Panc1 (cell line): ENCODE results near the gene SEMA4F. TPM values are rescaled to one million over a fixed set of nuclear protein-coding genes. Genes with fewer than 3 reads are reported as not detected.

Experiments used
- ATAC-seq: fragments of 200-7000 bp; cut with Tn5 transposase; 2 replicates; pipeline ENCODE4 v1.9.1; 2020; ENCODE audit warnings: mild to moderate bottlenecking, moderate library complexity
- BruUV-seq: library from RNA; stranded (reverse); fragments of 400-500 nt; replicated peaks from 2 replicates; lab custom pipeline; 2021; lab: Mats Ljungman, UMichigan
- CTCF ChIA-PET: fragments of 300-600 bp; sonication (Branson Sonifier 250); formaldehyde crosslinking; loops from one replicate; lab custom pipeline; 2022; ENCODE audit warnings: antibody characterized with exemption; lab: Charles Lee
- POLR2A ChIA-PET: fragments of 300-600 bp; sonication (Branson Sonifier 250); formaldehyde crosslinking; loops from one replicate; lab custom pipeline; 2022; ENCODE audit warnings: antibody characterized with exemption; lab: Charles Lee
- DNase-seq: peaks from one replicate; pipeline ENCODE4 v3.0.0-alpha.2; 2010; ENCODE audit warnings: low read depth, low spot score
- H3K27ac ChIP-seq: 2 replicates; pipeline ENCODE4 v1.5.1; 2011; ENCODE audit warnings: mild to moderate bottlenecking, low read length, inconsistent platforms
- H3K27me3 ChIP-seq: fragments of 200-500 bp; sonication (Bioruptor generic); 2 replicates; pipeline ENCODE4 v1.6.0; 2014; ENCODE audit warnings: low read length, inconsistent platforms; ENCODE audit not compliant: control insufficient read depth, insufficient read depth
- H3K36me3 ChIP-seq: fragments of 200-500 bp; sonication (Bioruptor generic); 2 replicates; pipeline ENCODE4 v1.5.1; 2014; ENCODE audit warnings: inconsistent platforms, mild to moderate bottlenecking, low read length, moderate library complexity; ENCODE audit not compliant: control insufficient read depth, insufficient read depth
- H3K4me1 ChIP-seq: 2 replicates; pipeline ENCODE4 v1.5.1; 2011; ENCODE audit warnings: inconsistent platforms, mild to moderate bottlenecking, low read length, moderate library complexity; ENCODE audit not compliant: control insufficient read depth, insufficient read depth
- H3K4me3 ChIP-seq, 2 experiments: 2 replicates each; pipeline ENCODE4 v1.5.1; 2011 to 2012; ENCODE audit warnings: low read depth in 2 of 2, low read length in 2 of 2, mild to moderate bottlenecking in 2 of 2, inconsistent platforms in 1 of 2, moderate library complexity in 1 of 2
- H3K9me3 ChIP-seq: fragments of 200-500 bp; sonication (Bioruptor generic); 2 replicates; pipeline ENCODE4 v1.5.1; 2014; ENCODE audit warnings: low read depth, mild to moderate bottlenecking, inconsistent platforms, low read length, moderate library complexity; ENCODE audit not compliant: control insufficient read depth, insufficient read depth
- CTCF ChIP-seq: fragments of 450-650 bp; IDR thresholded peaks from 2 replicates; pipeline ENCODE4 v1.5.1; 2017; ENCODE audit warnings: mild to moderate bottlenecking
- POLR2AphosphoS5 ChIP-seq: IDR thresholded peaks from 2 replicates; pipeline ENCODE4 v1.6.1; 2012; ENCODE audit warnings: mild to moderate bottlenecking, low read depth, low read length, moderate library complexity
- SIN3A ChIP-seq: IDR thresholded peaks from 2 replicates; pipeline ENCODE4 v1.6.1; 2012; ENCODE audit warnings: low read depth, mild to moderate bottlenecking, low read length, moderate library complexity, borderline replicate concordance; ENCODE audit not compliant: insufficient read depth
- TCF7L2 ChIP-seq: IDR thresholded peaks from 2 replicates; pipeline ENCODE4 v1.6.1; 2011; ENCODE audit warnings: mild to moderate bottlenecking, low read depth, low read length, inconsistent platforms
- in situ Hi-C: cut with HindIII; loops from 2 replicates; pipeline ENCODE4 v1.10.0; 2016; ENCODE audit warnings: low sequenced_read_pairs, low pct_unique_long_range_greater_than_20kb
- intact Hi-C: fragments of 100-400 bp; cut with micrococcal nuclease; formaldehyde crosslinking; loops from one replicate; pipeline ENCODE4 v1.10.0; 2022; ENCODE audit not compliant: unreplicated experiment
- total RNA-seq: library from RNA; stranded (reverse); gene quantifications from one replicate; pipeline ENCODE4 v1.2.1, GENCODE V29; 2021; ENCODE audit not compliant: unreplicated experiment
- TF ChIP-seq, protein P1 (sequence below), 2 experiments: IDR thresholded peaks; 2 replicates each; pipeline ENCODE4 v1.6.1; 2011 to 2012; ENCODE audit warnings: low read depth in 2 of 2, control low read depth in 1 of 2, low read length in 1 of 2, mild to moderate bottlenecking in 1 of 2, moderate library complexity in 1 of 2; ENCODE audit not compliant: insufficient read depth in 1 of 2

Gene SEMA4F
- total RNA-seq, 1 experiment from 2014 or later: 13.3 TPM

DNA sequence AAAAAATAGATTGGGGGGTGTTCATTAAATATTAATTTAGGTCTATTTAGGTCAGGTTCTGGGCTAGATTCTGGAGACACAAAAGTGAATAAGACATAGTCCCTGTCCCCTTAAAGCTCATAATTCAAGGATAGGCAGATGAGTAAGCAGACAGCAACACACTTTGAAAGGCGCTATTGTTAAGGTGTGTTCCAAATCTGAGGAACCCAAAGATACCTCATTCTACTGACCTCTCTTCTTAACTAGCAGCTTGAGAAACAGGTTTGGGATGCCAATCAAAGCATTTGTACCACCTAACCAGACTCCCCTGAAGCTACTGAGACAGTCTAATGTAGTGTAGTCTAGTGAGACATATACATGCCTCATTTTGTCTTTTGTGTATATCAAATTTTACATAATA, 34.8 kb downstream of the SEMA4F start:
- no peak overlapping the region for H3K27ac ChIP-seq
- H3K27me3 ChIP-seq: peaks cover 2% of the 10 kb centered on the region; the same call in 1 of the 2 replicates
- POLR2A ChIA-PET: no interaction called here
- no peak overlapping the region for H3K4me3 ChIP-seq
- TF ChIP-seq, protein P1, sequence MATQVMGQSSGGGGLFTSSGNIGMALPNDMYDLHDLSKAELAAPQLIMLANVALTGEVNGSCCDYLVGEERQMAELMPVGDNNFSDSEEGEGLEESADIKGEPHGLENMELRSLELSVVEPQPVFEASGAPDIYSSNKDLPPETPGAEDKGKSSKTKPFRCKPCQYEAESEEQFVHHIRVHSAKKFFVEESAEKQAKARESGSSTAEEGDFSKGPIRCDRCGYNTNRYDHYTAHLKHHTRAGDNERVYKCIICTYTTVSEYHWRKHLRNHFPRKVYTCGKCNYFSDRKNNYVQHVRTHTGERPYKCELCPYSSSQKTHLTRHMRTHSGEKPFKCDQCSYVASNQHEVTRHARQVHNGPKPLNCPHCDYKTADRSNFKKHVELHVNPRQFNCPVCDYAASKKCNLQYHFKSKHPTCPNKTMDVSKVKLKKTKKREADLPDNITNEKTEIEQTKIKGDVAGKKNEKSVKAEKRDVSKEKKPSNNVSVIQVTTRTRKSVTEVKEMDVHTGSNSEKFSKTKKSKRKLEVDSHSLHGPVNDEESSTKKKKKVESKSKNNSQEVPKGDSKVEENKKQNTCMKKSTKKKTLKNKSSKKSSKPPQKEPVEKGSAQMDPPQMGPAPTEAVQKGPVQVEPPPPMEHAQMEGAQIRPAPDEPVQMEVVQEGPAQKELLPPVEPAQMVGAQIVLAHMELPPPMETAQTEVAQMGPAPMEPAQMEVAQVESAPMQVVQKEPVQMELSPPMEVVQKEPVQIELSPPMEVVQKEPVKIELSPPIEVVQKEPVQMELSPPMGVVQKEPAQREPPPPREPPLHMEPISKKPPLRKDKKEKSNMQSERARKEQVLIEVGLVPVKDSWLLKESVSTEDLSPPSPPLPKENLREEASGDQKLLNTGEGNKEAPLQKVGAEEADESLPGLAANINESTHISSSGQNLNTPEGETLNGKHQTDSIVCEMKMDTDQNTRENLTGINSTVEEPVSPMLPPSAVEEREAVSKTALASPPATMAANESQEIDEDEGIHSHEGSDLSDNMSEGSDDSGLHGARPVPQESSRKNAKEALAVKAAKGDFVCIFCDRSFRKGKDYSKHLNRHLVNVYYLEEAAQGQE (IDR thresholded peaks at IDR 0.05; ENCODE audit: insufficient read depth in 1 of 2, low read depth in 2 of 2, low read length in 1 of 2): no peak
- TF ChIP-seq TCF7L2 (no peak), POLR2AphosphoS5 (no peak), SIN3A (no peak), CTCF (no peak)
- H3K9me3 ChIP-seq: no peaks in the 10 kb centered on the region
- DNase-seq (no peak), ATAC-seq (no peak)
- CTCF ChIA-PET: interaction anchor here (0.7 kb wide), 2 partner anchors 149 to 188 kb away, joined by 3 read pairs; no protein-coding TSS in a partner anchor
- H3K36me3 ChIP-seq: no peaks in the 10 kb centered on the region
- in situ Hi-C loops: no loop called here
- no peaks in the 10 kb centered on the region for H3K4me1 ChIP-seq
- BruUV-seq: no TSS peak
- intact Hi-C loops: no loop called here

- no peaks in the 10 kb centered on the region for H3K4me1 ChIP-seq
- TF ChIP-seq POLR2AphosphoS5 (no peak), TCF7L2 (no peak), CTCF (no peak), SIN3A (no peak)
- TF ChIP-seq, protein P1 (IDR thresholded peaks at IDR 0.05; ENCODE audit: insufficient read depth in 1 of 2, low read depth in 2 of 2, low read length in 1 of 2): no peak
- H3K27me3 ChIP-seq: peaks cover 2% of the 10 kb centered on the region; the same call in 1 of the 2 replicates
- H3K9me3 ChIP-seq: no peaks in the 10 kb centered on the region
- ATAC-seq (no peak), DNase-seq (no peak)
- CTCF ChIA-PET: no interaction called here
- H3K36me3 ChIP-seq: no peaks in the 10 kb centered on the region
- intact Hi-C loops (loop anchor here (1.0 kb wide), 1 partner anchor 187 kb away; no protein-coding TSS in a partner anchor), in situ Hi-C loops (no loop called here)
- no peak overlapping the region for H3K4me3 ChIP-seq
- BruUV-seq: no TSS peak
- H3K27ac ChIP-seq: no peak overlapping the region
- POLR2A ChIA-PET: no interaction called here
Observed at GRCh38 chr2:74689671-74690070, 35.6 kb downstream of the SEMA4F start.
